Activated gamma-delta T cell treated with anti-CD3 and anti-CD28 coated beads, Interleukin-2, amount 50 U/mL, for 16 hours (primary cell): ENCODE results near the gene ANKRD1.
"Not testable (repeated sequence)": the region's sequence is repeated elsewhere in the genome, so short reads cannot be mapped to it uniquely, and the experiment has no call there.

Source experiments
- DNase-seq: peaks from one replicate; pipeline ENCODE4 v3.0.0-alpha.2; 2020; ENCODE audit warnings: low read depth

The ANKRD1 gene

DNA sequence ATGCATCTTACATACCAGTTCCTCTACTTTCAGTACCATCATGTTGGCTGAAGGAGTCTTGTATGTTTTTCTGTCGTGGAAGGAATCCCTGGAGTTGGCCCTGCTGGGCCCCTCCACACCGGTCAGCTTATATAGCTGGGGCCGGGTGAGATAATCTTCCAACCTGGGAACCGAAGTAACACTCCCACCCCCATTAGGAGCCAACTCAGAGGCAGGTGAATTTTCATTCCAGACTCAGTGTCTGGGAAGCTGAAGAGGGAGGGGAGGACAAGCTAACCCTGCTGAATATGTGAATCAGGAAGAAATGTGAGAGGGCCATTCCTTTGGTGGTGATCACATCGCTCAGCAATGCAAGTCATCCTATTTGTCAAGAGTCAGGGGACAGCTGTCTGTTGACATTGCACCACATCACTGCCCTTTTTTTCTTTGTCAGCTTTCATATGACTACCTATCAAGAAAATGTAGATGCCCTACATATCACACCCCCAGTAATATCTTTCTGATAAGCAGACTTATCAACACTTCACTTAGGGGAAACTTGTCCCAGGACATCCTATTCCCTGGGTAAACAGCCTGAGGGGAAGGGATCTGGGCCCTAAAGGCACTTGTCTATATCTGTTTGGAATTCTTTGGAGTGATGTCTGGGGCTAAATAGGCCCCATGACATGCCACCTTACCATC, at the start of gene ANKRD1:
ANKRD1 (minus strand) TSS at position 102 of the 681 bp plus-strand sequence; CDS start at position 42, 60 bp downstream.
- DNase-seq = no peak

GRCh38 chr10:90969947-90970673, 49.2 kb upstream of the ANKRD1 start:
- DNase-seq = no peak

DNA sequence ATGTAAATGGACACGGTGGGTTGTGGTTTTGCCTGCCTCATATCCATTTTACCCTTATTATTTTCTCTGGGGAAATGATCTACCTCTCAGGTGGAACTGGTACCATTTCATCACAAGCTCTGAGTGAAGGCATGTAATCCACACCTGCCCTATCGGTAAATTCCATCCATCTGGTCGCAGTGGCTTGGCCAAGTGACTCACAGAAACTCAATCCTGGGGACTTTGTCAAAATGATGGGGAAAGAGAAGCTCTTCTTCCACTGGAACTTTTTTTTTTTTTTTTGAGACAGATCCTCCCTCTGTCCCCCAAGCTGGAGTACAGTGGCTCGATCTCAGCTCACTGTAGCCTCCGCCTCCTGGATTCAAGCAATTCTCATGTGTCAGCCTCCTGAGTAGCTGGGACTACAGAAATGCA, 48.2 kb upstream of the ANKRD1 start:
- no peak for DNase-seq

GRCh38 chr10:90968328-90969081, 47.6 kb upstream of the ANKRD1 start:
- no peak for DNase-seq

- DNase-seq = no peak
Observed at GRCh38 chr10:90967865-90968264, 47.0 kb upstream of the ANKRD1 start.

DNA sequence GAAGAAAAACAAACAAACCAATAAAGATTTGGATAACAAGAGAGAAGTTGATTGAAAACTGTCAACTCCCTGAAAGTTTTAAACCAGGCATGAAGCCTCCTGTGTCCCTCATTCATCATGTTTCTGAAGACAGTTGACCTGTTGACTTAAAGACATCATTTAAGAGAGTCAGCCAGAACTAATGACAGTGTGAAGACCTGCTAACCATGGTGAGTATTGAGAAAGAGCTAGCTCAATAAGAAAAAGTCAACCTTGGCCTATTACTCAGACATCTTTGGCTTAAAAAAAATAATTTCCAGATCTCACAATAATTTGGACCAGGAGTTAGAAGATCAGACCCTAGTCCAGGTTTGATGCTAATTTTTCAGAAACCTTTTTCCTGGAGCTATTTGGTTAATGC, 45.3 kb upstream of the ANKRD1 start:
- no peak for DNase-seq

DNA sequence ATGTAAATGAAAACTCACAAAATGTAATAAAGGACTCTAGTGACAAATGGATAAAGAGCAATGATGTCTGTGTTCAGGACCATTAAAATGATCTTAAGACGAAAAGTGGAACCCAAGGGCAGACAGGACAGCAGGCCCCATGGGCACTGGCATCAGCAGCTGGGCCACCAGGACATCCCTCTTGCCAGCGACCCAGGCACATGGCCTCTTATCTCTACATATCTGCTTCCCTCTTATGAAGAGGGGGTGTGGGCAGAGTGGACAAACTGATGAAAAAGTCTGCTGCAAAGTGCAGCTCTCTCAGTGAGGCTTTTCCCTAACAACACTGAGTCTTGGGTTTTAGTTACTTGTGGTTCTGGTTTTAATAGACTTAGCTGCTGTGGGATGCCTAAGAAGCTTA, 44.8 kb upstream of the ANKRD1 start:
- no peak for DNase-seq

- no peak for DNase-seq
Observed at GRCh38 chr10:90964781-90965465, 44.0 kb upstream of the ANKRD1 start.

GRCh38 chr10:90963331-90963730, 42.4 kb upstream of the ANKRD1 start:
- no peak for DNase-seq

GRCh38 chr10:90960355-90960814, 39.5 kb upstream of the ANKRD1 start:
- DNase-seq = no peak

DNA sequence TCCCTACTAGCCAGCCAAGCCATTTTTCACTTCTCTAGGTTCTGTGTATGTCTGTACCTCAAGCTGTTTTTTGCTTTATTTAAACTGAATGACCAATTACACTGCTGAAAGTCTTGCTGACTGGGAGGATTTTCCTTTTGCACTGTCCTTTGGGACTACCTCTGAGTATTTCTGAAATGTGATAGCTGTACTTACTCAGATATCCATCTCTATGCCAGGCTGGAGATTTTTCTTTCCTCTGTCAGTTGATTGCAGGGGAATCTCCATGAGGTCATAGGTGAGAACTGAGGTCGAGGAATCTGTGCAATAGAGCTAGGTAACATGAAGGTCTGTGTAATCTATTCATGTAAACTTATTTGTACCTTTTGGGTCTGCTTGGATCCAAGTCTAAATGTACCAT, 38.9 kb upstream of the ANKRD1 start:
- DNase-seq = no peak

GRCh38 chr10:90958781-90959180, 37.9 kb upstream of the ANKRD1 start:
- DNase-seq = no peak

- DNase-seq = no peak
Observed at GRCh38 chr10:90947030-90947960, 26.4 kb upstream of the ANKRD1 start.

DNA sequence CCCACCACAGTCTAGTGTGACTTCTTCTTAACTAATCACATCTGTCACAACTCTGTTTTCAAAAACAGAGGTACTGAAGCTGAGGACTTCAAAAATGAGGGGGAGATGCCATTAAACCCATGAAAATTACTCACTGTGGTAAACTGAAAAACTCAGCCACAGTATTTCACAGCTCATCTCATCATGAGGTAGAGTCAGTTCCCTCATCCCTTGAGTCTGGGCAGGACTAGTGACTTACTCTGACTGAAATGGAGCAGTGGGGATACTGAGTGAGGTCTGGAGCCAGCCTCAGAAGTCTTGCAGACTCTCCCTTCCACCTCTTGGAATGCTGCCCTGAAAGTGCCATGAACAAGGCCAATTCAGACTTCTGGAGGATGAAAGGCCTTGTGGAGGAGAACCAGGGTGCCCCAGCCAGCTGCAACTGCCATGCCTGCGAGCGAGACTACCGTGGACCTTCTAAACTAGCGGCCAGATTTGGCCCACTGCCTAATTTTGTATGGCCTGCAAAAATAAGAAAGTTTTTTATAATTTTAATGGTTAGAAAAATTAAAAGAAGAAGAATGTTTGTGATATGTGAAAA, 24.7 kb upstream of the ANKRD1 start:
- no peak for DNase-seq

DNA sequence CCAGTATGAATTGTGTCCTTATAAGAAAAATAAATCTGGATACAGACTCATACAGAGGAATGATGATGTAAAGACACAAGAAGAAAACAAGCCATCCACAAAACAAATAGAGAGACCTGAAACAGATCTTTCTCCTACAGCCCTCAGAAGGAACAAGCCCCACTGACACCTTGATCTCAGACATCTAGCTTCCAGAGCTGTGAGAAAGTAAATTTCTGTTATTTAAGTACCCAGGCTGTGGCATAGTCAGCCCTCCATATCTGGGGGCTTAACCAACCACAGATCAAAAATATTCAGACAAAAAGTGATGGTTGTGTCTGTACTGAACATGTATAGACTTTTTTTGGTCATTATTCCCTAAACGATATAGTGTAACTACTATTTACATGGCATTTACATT, 23.9 kb upstream of the ANKRD1 start:
- DNase-seq = no peak

DNA sequence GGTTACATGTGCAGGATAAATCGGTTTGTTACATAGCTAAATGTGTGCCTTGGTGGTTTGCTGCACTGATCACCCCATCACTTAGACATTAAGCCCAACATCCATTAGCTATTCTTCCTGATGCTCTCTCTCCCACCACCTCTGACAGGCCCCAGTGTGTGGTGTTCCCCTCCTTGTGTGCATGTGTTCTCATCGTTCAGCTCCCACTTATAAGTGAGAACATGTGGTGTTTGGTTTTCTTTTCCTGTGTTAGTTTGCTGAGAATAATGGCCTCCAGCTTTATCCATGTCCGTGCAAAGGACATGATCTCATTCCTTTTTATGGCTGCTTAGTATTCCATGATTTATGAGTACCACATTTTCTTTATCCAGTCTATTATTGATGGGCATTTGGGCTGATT, 22.1 kb upstream of the ANKRD1 start:
- not testable (repeated sequence) for DNase-seq

GRCh38 chr10:90939648-90940047, 18.8 kb upstream of the ANKRD1 start:
- DNase-seq = no peak

- no peak for DNase-seq
Observed at GRCh38 chr10:90939116-90939515, 18.2 kb upstream of the ANKRD1 start.

GRCh38 chr10:90937645-90938258, 16.9 kb upstream of the ANKRD1 start:
- DNase-seq = no peak

DNA sequence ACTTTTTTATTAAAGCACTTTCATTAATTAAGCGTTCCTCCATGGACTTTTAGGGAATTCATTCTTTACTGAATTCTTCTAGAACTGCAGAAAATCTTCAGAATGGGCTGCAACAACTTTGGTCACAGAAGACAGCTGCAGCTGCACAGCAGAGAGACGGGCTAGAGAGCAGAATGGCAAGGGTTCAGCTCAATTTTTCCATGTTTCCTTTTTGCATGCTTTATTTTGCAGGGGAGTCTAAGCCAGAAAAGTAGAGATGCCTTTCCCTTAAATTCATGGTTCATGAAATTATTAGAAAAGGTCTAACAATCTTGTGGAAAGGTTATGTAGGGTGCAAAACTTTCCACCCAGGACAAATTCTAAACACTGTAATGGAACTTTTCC, 15.4 kb upstream of the ANKRD1 start:
- no peak for DNase-seq
